ENCODE data around the gene MAPK8IP2. TPM values are rescaled to one million over a fixed set of nuclear protein-coding genes. Genes with fewer than 3 reads are reported as not detected.
"Not testable (repeated sequence)": the region's sequence is repeated elsewhere in the genome, so short reads cannot be mapped to it uniquely, and the experiment has no call there.

MAPK8IP2 gene
- total and polyA plus RNA-seq, 10 of the 15 experiments (the other 5 are each of a cell fraction or from before 2014, with no cell fraction given), result 0.01 to 0.13 (median 0.06) TPM; not detected in 4

GRCh38 chr22:50613291-50613981 is 12.8 kb downstream of the MAPK8IP2 start:
- H4K20me1 ChIP-seq (ENCODE audit: control insufficient read depth, insufficient read depth), result no peaks in the 10 kb centered on the region
- H3K4me3 ChIP-seq, result no peak overlapping the region
- H3K27ac ChIP-seq (ENCODE audit: control insufficient read depth, insufficient read depth), result no peak overlapping the region
- H3K79me2 ChIP-seq (ENCODE audit: control insufficient read depth, insufficient read depth, low read length), result no peaks in the 10 kb centered on the region
- ChIA-PET SMC1A (ENCODE audit: uncharacterized antibody, unreplicated experiment) (interaction anchor here (0.6 kb wide), 1 partner anchor 106 kb away, joined by 3 read pairs; the partner anchor contains the start of genes LMF2 and NCAPH2), CTCF (interaction anchor here (0.6 kb wide), 1 partner anchor 119 kb away, joined by 3 read pairs; no protein-coding TSS in a partner anchor), POLR2A (no interaction called here), RAD21 (ENCODE audit: unreplicated experiment) (no interaction called here)
- FAIRE-seq, result no peak
- H3K27me3 ChIP-seq (replicated peaks in 1 of 2; ENCODE audit: control insufficient read depth in 2 of 2, insufficient read depth in 2 of 2, low read length in 1 of 2), result no peaks in the 10 kb centered on the region
- 68% methylated on average over 22 of the region's 22 CpGs for WGBS (ENCODE audit: insufficient coverage, insufficient replicate concordance, low lambda C conversion rate, missing lambda C conversion rate)
- ATAC-seq, result no peak
- intact Hi-C loops (cut with micrococcal nuclease; ENCODE audit: unreplicated experiment) (no loop called here), in situ Hi-C loops (cut with MboI) (loop anchor here (10.0 kb wide), 1 partner anchor 359 kb away; the partner anchor contains the start of gene HDAC10)
- H3K4me2 ChIP-seq (ENCODE audit: control insufficient read depth, insufficient read depth), result no peak overlapping the region
- no peak overlapping the region for H2AFZ ChIP-seq (ENCODE audit: control insufficient read depth, low read depth, low read length)
- H3K4me1 ChIP-seq (ENCODE audit: control insufficient read depth, insufficient read depth, low read length), result no peaks in the 10 kb centered on the region
- BruUV-seq (replicated peaks), result no TSS peak
- H3K9me3 ChIP-seq (replicated peaks; ENCODE audit: control insufficient read depth, insufficient read depth, low read length), result no peaks in the 10 kb centered on the region
- no peak for TF ChIP-seq CBX5 (IDR thresholded peaks at IDR 0.05; ENCODE audit: low read depth)
- TF ChIP-seq EED (IDR thresholded peaks at IDR 0.05; ENCODE audit: low read depth), result no peak
- TF ChIP-seq ZBTB4 (CRISPR knock-in tag; IDR thresholded peaks at IDR 0.05), result no peak
- TF ChIP-seq WRNIP1 (IDR thresholded peaks at IDR 0.05; ENCODE audit: borderline replicate concordance, low read depth, low read length), result no peak
- TF ChIP-seq FOS (IDR thresholded peaks at IDR 0.05; ENCODE audit: borderline replicate concordance, extremely low read depth, insufficient read length), result no peak
- no peak for TF ChIP-seq EZH2 (IDR thresholded peaks at IDR 0.05; ENCODE audit: borderline replicate concordance, control insufficient read depth, low read depth, low read length)
- no peak for TF ChIP-seq TCF7 (IDR thresholded peaks at IDR 0.05; ENCODE audit: borderline replicate concordance)
- TF ChIP-seq ATF2 (IDR thresholded peaks at IDR 0.05; ENCODE audit: low read length), result no peak
- no peak for TF ChIP-seq ELK1 (IDR thresholded peaks at IDR 0.05; ENCODE audit: low read depth, low read length)
- TF ChIP-seq CHD1 (IDR thresholded peaks at IDR 0.05; ENCODE audit: low read depth, low read length), result no peak
- H3K36me3 ChIP-seq (ENCODE audit: control insufficient read depth in 2 of 2, insufficient read depth in 2 of 2, low read length in 1 of 2), result no peaks in the 10 kb centered on the region
- no peak for DNase-seq (ENCODE audit: low read depth, low spot score)
- no peak overlapping the region for H3K9ac ChIP-seq (ENCODE audit: control insufficient read depth, insufficient read depth, low read length)

- H3K9me3 ChIP-seq (replicated peaks; ENCODE audit: control insufficient read depth, insufficient read depth, low read length); H3K79me2 ChIP-seq (ENCODE audit: control insufficient read depth, insufficient read depth, low read length); DNase-seq (ENCODE audit: low read depth, low spot score); H2AFZ ChIP-seq (ENCODE audit: control insufficient read depth, low read depth, low read length); CTCF ChIA-PET; intact Hi-C loops (cut with micrococcal nuclease; ENCODE audit: unreplicated experiment); H3K4me3 ChIP-seq; H3K4me2 ChIP-seq (ENCODE audit: control insufficient read depth, insufficient read depth); BruUV-seq (replicated peaks); H3K9ac ChIP-seq (ENCODE audit: control insufficient read depth, insufficient read depth, low read length); H3K27me3 ChIP-seq (replicated peaks in 1 of 2; ENCODE audit: control insufficient read depth in 2 of 2, insufficient read depth in 2 of 2, low read length in 1 of 2); H3K4me1 ChIP-seq (ENCODE audit: control insufficient read depth, insufficient read depth, low read length); POLR2A ChIA-PET; FAIRE-seq; H4K20me1 ChIP-seq (ENCODE audit: control insufficient read depth, insufficient read depth); SMC1A ChIA-PET (ENCODE audit: uncharacterized antibody, unreplicated experiment); H3K36me3 ChIP-seq (ENCODE audit: control insufficient read depth in 2 of 2, insufficient read depth in 2 of 2, low read length in 1 of 2); H3K27ac ChIP-seq (ENCODE audit: control insufficient read depth, insufficient read depth); ATAC-seq: not testable (repeated sequence)
- RAD21 ChIA-PET (ENCODE audit: unreplicated experiment), result interaction anchor here (1.1 kb wide), 1 partner anchor 89 kb away, joined by 3 read pairs; the partner anchor contains the start of gene SCO2
- WGBS (ENCODE audit: insufficient coverage, insufficient replicate concordance, low lambda C conversion rate, missing lambda C conversion rate), result 67% methylated on average over 3 of the region's 3 CpGs
- in situ Hi-C loops (cut with MboI), result loop anchor here (10.0 kb wide), 1 partner anchor 359 kb away; the partner anchor contains the start of gene HDAC10
Observed at GRCh38 chr22:50614296-50614695, 13.7 kb downstream of the MAPK8IP2 start.
